GM21737 (cell line): ENCODE results near the gene TBC1D14.

ENCODE experiments used
- ATAC-seq: cut with Tn5 transposase; IDR thresholded peaks from one replicate; pipeline ENCODE4 v1.9.1; 2021; ENCODE audit warnings: mild to moderate bottlenecking, moderate library complexity; ENCODE audit not compliant: unreplicated experiment

The TBC1D14 gene

GRCh38 chr4:6991771-6992557, 82.3 kb downstream of the TBC1D14 start:
- ATAC-seq = no peak

- peak; percentile 48 for ATAC-seq
These were observed 83.4 kb downstream of the TBC1D14 start for GRCh38 chr4:6992728-6993677.

- ATAC-seq = no peak
These were observed 86.9 kb downstream of the TBC1D14 start for GRCh38 chr4:6996481-6996880.

- no peak for ATAC-seq
These were observed 89.8 kb downstream of the TBC1D14 start for GRCh38 chr4:6999172-7000086.

- ATAC-seq = no peak
These were observed 91.0 kb downstream of the TBC1D14 start for GRCh38 chr4:7000421-7001176.

- no peak for ATAC-seq
These were observed 91.6 kb downstream of the TBC1D14 start for GRCh38 chr4:7001271-7001670.

- no peak for ATAC-seq
These were observed 92.7 kb downstream of the TBC1D14 start for GRCh38 chr4:7002336-7002735.

- ATAC-seq = no peak
These were observed 93.7 kb downstream of the TBC1D14 start for GRCh38 chr4:7003176-7003878.

GRCh38 chr4:7003879-7004240, 94.2 kb downstream of the TBC1D14 start:
- no peak for ATAC-seq

- no peak for ATAC-seq
These were observed 94.7 kb downstream of the TBC1D14 start for GRCh38 chr4:7004331-7004730.

GRCh38 chr4:7005571-7005970, 95.9 kb downstream of the TBC1D14 start:
- no peak for ATAC-seq

- no peak for ATAC-seq
These were observed 96.8 kb downstream of the TBC1D14 start for GRCh38 chr4:7006411-7006810.

- no peak for ATAC-seq
These were observed 97.7 kb downstream of the TBC1D14 start for GRCh38 chr4:7007142-7007907.

- no peak for ATAC-seq
These were observed 98.3 kb downstream of the TBC1D14 start for GRCh38 chr4:7007944-7008343.

GRCh38 chr4:7009564-7009963, 99.9 kb downstream of the TBC1D14 start:
- ATAC-seq = no peak

GRCh38 chr4:7013175-7013574, 103.5 kb downstream of the TBC1D14 start:
- no peak for ATAC-seq

GRCh38 chr4:7014815-7015214, 105.2 kb downstream of the TBC1D14 start:
- ATAC-seq = no peak

- ATAC-seq = no peak
These were observed 105.9 kb downstream of the TBC1D14 start for GRCh38 chr4:7015383-7016035.
